ENCODE results near the gene TMPRSS6. TPM values are rescaled to one million over a fixed set of nuclear protein-coding genes. Genes with fewer than 3 reads are reported as not detected.

The TMPRSS6 gene
- total and polyA plus RNA-seq, 2 donors from 2014 or later = 1.4 TPM; not detected in 1

GRCh38 chr22:37063431-37064420 lies 45.8 kb downstream of the TMPRSS6 start:
- DNase-seq = peak in 3 of 5 donors; percentile 41 to 67 (median 53)
- FAIRE-seq = no peak
- H3K27ac ChIP-seq (ENCODE audit: low read depth in 2 of 2, low read length in 2 of 2) = no peak overlapping the region
- TF ChIP-seq, protein P1, sequence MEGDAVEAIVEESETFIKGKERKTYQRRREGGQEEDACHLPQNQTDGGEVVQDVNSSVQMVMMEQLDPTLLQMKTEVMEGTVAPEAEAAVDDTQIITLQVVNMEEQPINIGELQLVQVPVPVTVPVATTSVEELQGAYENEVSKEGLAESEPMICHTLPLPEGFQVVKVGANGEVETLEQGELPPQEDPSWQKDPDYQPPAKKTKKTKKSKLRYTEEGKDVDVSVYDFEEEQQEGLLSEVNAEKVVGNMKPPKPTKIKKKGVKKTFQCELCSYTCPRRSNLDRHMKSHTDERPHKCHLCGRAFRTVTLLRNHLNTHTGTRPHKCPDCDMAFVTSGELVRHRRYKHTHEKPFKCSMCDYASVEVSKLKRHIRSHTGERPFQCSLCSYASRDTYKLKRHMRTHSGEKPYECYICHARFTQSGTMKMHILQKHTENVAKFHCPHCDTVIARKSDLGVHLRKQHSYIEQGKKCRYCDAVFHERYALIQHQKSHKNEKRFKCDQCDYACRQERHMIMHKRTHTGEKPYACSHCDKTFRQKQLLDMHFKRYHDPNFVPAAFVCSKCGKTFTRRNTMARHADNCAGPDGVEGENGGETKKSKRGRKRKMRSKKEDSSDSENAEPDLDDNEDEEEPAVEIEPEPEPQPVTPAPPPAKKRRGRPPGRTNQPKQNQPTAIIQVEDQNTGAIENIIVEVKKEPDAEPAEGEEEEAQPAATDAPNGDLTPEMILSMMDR (IDR thresholded peaks at IDR 0.05; ENCODE audit: borderline replicate concordance, extremely low read depth, insufficient read depth) = no peak
- no peak overlapping the region for H3K9ac ChIP-seq (ENCODE audit: low read length in 3 of 3)
- no peaks in the 10 kb centered on the region for H3K27me3 ChIP-seq (ENCODE audit: control insufficient read depth, insufficient read depth, low read length)
- no peaks in the 10 kb centered on the region for H3K4me1 ChIP-seq (ENCODE audit: control insufficient read depth in 2 of 3, insufficient read depth in 2 of 3, low read depth in 1 of 3, low read length in 3 of 3)
- no peaks in the 10 kb centered on the region for H3K36me3 ChIP-seq (ENCODE audit: control insufficient read depth in 2 of 3, insufficient read depth in 3 of 3, low read length in 3 of 3)
- no peaks in the 10 kb centered on the region for H3K9me3 ChIP-seq (ENCODE audit: control insufficient read depth in 2 of 3, insufficient read depth in 1 of 3, low read length in 3 of 3)
- H3K4me3 ChIP-seq (ENCODE audit: low read length in 3 of 3) = no peak overlapping the region
- intact Hi-C loops (cut with DNase I) = no loop called here

DNA sequence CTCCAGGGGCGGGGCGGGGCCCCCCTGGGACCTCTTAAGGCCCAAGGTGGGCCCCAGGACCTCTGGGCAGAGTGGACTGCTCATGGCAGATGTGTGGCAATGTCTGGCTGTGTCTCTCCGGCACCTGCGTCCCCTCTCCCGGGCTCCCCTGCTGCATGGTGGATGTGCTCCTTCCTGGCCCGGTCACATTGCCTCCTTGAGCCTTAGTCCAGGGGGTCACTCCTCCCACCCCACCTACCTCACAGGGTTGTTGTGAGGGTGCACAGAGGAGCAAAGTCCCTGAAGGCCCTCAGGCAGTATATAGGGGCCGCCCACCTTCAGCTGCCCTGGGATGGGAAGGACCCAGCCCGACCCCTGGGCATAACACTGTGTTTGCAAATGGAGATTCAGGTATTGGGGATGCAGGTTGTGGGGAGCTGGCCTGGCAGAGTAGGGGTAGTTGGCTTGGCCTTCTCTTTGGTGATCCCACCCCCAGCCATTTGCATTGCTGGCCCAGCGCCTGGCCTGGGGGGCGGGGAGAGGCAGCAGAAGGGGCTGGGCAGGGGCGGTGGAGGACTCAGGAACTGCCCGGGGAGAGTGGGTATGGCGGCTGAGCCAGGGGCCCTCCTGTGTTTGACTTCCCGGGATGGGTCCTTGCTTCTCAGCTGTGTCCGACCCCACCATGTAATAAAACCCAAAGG lies 46.7 kb downstream of the TMPRSS6 start:
- H3K9me3 ChIP-seq (ENCODE audit: control insufficient read depth in 2 of 3, insufficient read depth in 1 of 3, low read length in 3 of 3) = no peaks in the 10 kb centered on the region
- DNase-seq (peak in 1 of 5 donors; percentile 63), FAIRE-seq (no peak)
- TF ChIP-seq, protein P1 (IDR thresholded peaks at IDR 0.05; ENCODE audit: borderline replicate concordance, extremely low read depth, insufficient read depth) = no peak
- H3K9ac ChIP-seq (ENCODE audit: low read length in 3 of 3) = no peak overlapping the region
- no peak overlapping the region for H3K4me3 ChIP-seq (ENCODE audit: low read length in 3 of 3)
- H3K36me3 ChIP-seq (ENCODE audit: control insufficient read depth in 2 of 3, insufficient read depth in 3 of 3, low read length in 3 of 3) = no peaks in the 10 kb centered on the region
- intact Hi-C loops (cut with DNase I) = no loop called here
- H3K4me1 ChIP-seq (ENCODE audit: control insufficient read depth in 2 of 3, insufficient read depth in 2 of 3, low read depth in 1 of 3, low read length in 3 of 3) = no peaks in the 10 kb centered on the region
- no peak overlapping the region for H3K27ac ChIP-seq (ENCODE audit: low read depth in 2 of 2, low read length in 2 of 2)
- H3K27me3 ChIP-seq (ENCODE audit: control insufficient read depth, insufficient read depth, low read length) = no peaks in the 10 kb centered on the region

DNA sequence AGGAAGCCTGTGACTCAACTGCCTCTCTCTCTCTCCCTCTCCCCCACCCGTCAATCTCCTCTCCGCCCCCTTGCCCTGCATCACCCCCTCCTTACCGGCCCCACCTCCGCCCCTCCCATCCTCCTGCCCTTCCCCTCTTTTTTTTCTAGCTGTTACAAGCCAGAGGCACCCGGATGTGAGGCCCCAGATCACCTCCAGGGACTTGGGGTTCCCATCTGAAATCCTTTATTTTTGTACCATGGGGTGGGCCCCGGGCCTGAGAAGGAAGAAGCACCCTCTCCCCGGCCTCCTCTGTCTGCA lies 47.2 kb downstream of the TMPRSS6 start:
- Histone ChIP-seq H3K9ac (ENCODE audit: low read length in 3 of 3) (no peak overlapping the region), H3K27ac (ENCODE audit: low read depth in 2 of 2, low read length in 2 of 2) (no peak overlapping the region), H3K4me3 (ENCODE audit: low read length in 3 of 3) (no peak overlapping the region), H3K4me1 (ENCODE audit: control insufficient read depth in 2 of 3, insufficient read depth in 2 of 3, low read depth in 1 of 3, low read length in 3 of 3) (no peaks in the 10 kb centered on the region), H3K36me3 (ENCODE audit: control insufficient read depth in 2 of 3, insufficient read depth in 3 of 3, low read length in 3 of 3) (no peaks in the 10 kb centered on the region), H3K27me3 (ENCODE audit: control insufficient read depth, insufficient read depth, low read length) (no peaks in the 10 kb centered on the region), H3K9me3 (ENCODE audit: control insufficient read depth in 2 of 3, insufficient read depth in 1 of 3, low read length in 3 of 3) (no peaks in the 10 kb centered on the region)
- TF ChIP-seq, protein P1 (IDR thresholded peaks at IDR 0.05; ENCODE audit: borderline replicate concordance, extremely low read depth, insufficient read depth) = no peak
- FAIRE-seq (no peak), DNase-seq (no peak)
- intact Hi-C loops (cut with DNase I) = no loop called here

Data from kidney (tissue), 14 donors.